Aortic smooth muscle cell (primary cell): ENCODE data around the gene PRKCI. TPM values are rescaled to one million over a fixed set of nuclear protein-coding genes. Genes with fewer than 3 reads are reported as not detected.

Source experiments
- total RNA-seq: library from RNA; depleted of rRNA; stranded (reverse); fragments of >200 nt; gene quantifications from 2 replicates; pipeline ENCODE4 v1.2.3, GENCODE V29; 2014

The PRKCI gene
- 30.9 and 37.9 TPM in 2 replicates for total RNA-seq

DNA sequence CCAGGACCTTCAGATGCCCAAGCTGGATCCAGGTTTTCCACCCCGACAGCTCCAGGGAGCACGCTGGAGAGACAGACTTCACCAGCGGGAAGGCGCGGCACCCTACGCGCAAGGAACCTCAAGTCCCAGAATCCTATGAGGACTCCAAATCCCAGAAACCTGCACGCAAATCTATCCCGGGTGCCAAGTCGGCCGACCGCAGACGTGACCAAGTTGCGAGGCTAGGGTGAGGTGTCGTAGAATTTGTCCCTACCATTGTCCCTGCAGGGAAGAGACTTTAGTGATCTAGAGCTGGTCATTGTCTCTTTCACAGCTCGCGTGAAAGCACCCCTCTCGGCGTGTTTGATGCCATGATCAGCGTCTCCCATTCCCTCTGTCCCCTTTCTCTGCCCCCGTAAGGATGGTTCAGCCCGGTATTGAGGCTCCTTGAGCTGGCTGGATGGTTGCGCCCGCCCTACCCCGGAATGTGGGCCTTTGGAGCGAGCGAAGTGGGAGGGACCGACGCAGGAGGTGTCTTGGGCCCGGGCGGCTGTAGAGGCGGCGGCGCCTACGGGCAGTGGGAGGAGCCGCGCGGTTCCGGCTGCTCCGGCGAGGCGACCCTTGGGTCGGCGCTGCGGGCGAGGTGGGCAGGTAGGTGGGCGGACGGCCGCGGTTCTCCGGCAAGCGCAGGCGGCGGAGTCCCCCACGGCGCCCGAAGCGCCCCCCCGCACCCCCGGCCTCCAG, at the start of gene PRKCI:
Gene PRKCI (plus strand): TSS at position 501 of the 723 bp plus-strand sequence. CDS start 246 bp downstream, outside the sequence.

GRCh38 chr3:170180908-170181885, 41.0 kb upstream of the PRKCI start, which contains the start of gene PHC3:
TSS of gene PHC3 (minus strand) at chr3:170181733. CDS start at chr3:170181715, 18 bp downstream.

Other genes with a start within 250 kb of the PRKCI start
- gene GPR160, start 184.4 kb upstream of the PRKCI start, total RNA-seq: 0.56 and 0.92 TPM in 2 replicates
- gene PHC3, start 40.7 kb upstream of the PRKCI start, total RNA-seq: 18.0 and 26.7 TPM in 2 replicates
- 40.0 and 46.5 TPM in 2 replicates for gene SKIL, start 135.3 kb downstream of the PRKCI start, total RNA-seq
- 3.3 and 30.1 TPM in 2 replicates for gene CLDN11, start 196.4 kb downstream of the PRKCI start, total RNA-seq